Activated CD4-positive, alpha-beta memory T cell treated with anti-CD3 and anti-CD28 coated beads, Interleukin-2, amount 10 ng/mL, durations not matched to agents 7 days and 5 days (primary cell): Measurements from ENCODE around the gene AQR. TPM values are rescaled to one million over a fixed set of nuclear protein-coding genes. Genes with fewer than 3 reads are reported as not detected.

ENCODE experiments used
- CTCF ChIA-PET: fragments of 350-600 bp; sonication (Branson Sonifier 250); formaldehyde crosslinking; loops from one replicate; lab custom pipeline; 2021; ENCODE audit warnings: antibody characterized with exemption, inconsistent platforms; lab: Charles Lee
- POLR2A ChIA-PET: fragments of 350-600 bp; sonication (Branson Sonifier 250); formaldehyde crosslinking; loops from one replicate; lab custom pipeline; 2021; ENCODE audit warnings: antibody characterized with exemption; lab: Charles Lee
- DNase-seq: peaks from one replicate; pipeline ENCODE4 v3.0.0-alpha.2; 2020
- H3K27ac Mint-ChIP-seq: one replicate; pipeline ENCODE4 v1.8.0; 2021; ENCODE audit warnings: mild to moderate bottlenecking, mixed read lengths
- H3K27me3 Mint-ChIP-seq: one replicate; pipeline ENCODE4 v1.8.0; 2021; ENCODE audit warnings: mixed read lengths
- H3K36me3 Mint-ChIP-seq: one replicate; pipeline ENCODE4 v1.8.0; 2021; ENCODE audit warnings: low read depth, mixed read lengths
- H3K4me1 Mint-ChIP-seq: one replicate; pipeline ENCODE4 v1.8.0; 2021; ENCODE audit warnings: mixed read lengths
- H3K4me3 Mint-ChIP-seq: one replicate; pipeline ENCODE4 v1.8.0; 2021; ENCODE audit warnings: mild to moderate bottlenecking, mixed read lengths
- H3K9me3 Mint-ChIP-seq: one replicate; pipeline ENCODE4 v1.8.0; 2021; ENCODE audit warnings: mixed read lengths
- total RNA-seq, 2 experiments: library from RNA; stranded (reverse); gene quantifications; one replicate each; pipeline ENCODE4 v1.2.3, GENCODE V29; 2021

Gene AQR
- total RNA-seq, 2 experiments from 2014 or later, result 30.3 to 31.9 TPM

GRCh38 chr15:34900748-34901147, 68.8 kb downstream of the AQR start:
- no peak overlapping the region for H3K4me3 Mint-ChIP-seq
- no peak overlapping the region for H3K27ac Mint-ChIP-seq
- no peaks in the 10 kb centered on the region for H3K27me3 Mint-ChIP-seq
- CTCF ChIA-PET, result interaction anchor here (0.5 kb wide), 1 partner anchor 953 kb away, joined by 3 read pairs; no protein-coding TSS in a partner anchor
- no peaks in the 10 kb centered on the region for H3K9me3 Mint-ChIP-seq
- POLR2A ChIA-PET, result no interaction called here
- H3K36me3 Mint-ChIP-seq, result peaks cover 26% of the 10 kb centered on the region
- no peaks in the 10 kb centered on the region for H3K4me1 Mint-ChIP-seq
- no peak for DNase-seq

- DNase-seq, result no peak
- H3K27ac Mint-ChIP-seq, result no peak overlapping the region
- no peaks in the 10 kb centered on the region for H3K4me1 Mint-ChIP-seq
- H3K4me3 Mint-ChIP-seq, result no peak overlapping the region
- H3K27me3 Mint-ChIP-seq, result no peaks in the 10 kb centered on the region
- POLR2A ChIA-PET, result no interaction called here
- CTCF ChIA-PET, result no interaction called here
- H3K36me3 Mint-ChIP-seq, result peaks cover 58% of the 10 kb centered on the region
- peaks cover 20% of the 10 kb centered on the region for H3K9me3 Mint-ChIP-seq
Observed at GRCh38 chr15:34896183-34896582, 73.4 kb downstream of the AQR start.

GRCh38 chr15:34893967-34894366, 75.6 kb downstream of the AQR start:
- Mint-ChIP-seq H3K27ac (no peak overlapping the region), H3K36me3 (peaks cover 70% of the 10 kb centered on the region), H3K4me1 (no peaks in the 10 kb centered on the region), H3K4me3 (no peak overlapping the region), H3K9me3 (peaks cover 20% of the 10 kb centered on the region), H3K27me3 (no peaks in the 10 kb centered on the region)
- CTCF ChIA-PET, result no interaction called here
- POLR2A ChIA-PET, result no interaction called here
- DNase-seq, result no peak

GRCh38 chr15:34892963-34893591, 76.5 kb downstream of the AQR start:
- ChIA-PET POLR2A (no interaction called here), CTCF (interaction anchor here (0.7 kb wide), 1 partner anchor 913 kb away, joined by 5 read pairs; no protein-coding TSS in a partner anchor)
- Mint-ChIP-seq H3K27ac (no peak overlapping the region), H3K27me3 (no peaks in the 10 kb centered on the region), H3K9me3 (peaks cover 20% of the 10 kb centered on the region), H3K4me3 (no peak overlapping the region), H3K4me1 (no peaks in the 10 kb centered on the region), H3K36me3 (peaks cover 67% of the 10 kb centered on the region)
- no peak for DNase-seq

DNA sequence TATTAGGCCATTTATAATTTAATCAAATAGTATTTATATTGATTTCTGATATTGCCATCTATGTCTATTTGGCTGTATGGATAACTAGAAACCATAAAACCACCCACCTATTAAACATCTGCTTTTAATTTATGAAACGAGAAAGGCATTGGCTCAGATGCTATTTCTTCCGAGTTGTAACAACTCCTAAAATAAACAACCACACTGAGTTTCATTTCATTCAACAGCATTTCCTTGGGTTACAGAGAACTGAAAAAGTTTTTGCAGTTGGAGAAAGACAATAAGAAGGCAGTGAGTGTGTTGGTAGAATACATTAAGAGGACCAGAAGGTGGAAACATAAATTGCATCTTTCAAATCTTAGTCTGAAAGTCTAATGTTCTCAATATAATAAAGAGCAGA, 79.1 kb downstream of the AQR start:
- Mint-ChIP-seq H3K36me3 (peaks cover 63% of the 10 kb centered on the region), H3K4me3 (no peak overlapping the region), H3K4me1 (peaks cover 6% of the 10 kb centered on the region), H3K27ac (no peak overlapping the region), H3K27me3 (no peaks in the 10 kb centered on the region), H3K9me3 (peaks cover 20% of the 10 kb centered on the region)
- no peak for DNase-seq
- ChIA-PET CTCF (no interaction called here), POLR2A (no interaction called here)

- Mint-ChIP-seq H3K4me1 (peaks cover 6% of the 10 kb centered on the region), H3K27ac (no peak overlapping the region), H3K9me3 (peaks cover 20% of the 10 kb centered on the region), H3K27me3 (no peaks in the 10 kb centered on the region), H3K4me3 (no peak overlapping the region), H3K36me3 (peaks cover 63% of the 10 kb centered on the region)
- DNase-seq, result no peak
- POLR2A ChIA-PET, result no interaction called here
- CTCF ChIA-PET, result no interaction called here
Observed at GRCh38 chr15:34889476-34889875, 80.1 kb downstream of the AQR start.

GRCh38 chr15:34886134-34886533, 83.4 kb downstream of the AQR start:
- no peaks in the 10 kb centered on the region for H3K27me3 Mint-ChIP-seq
- DNase-seq, result no peak
- H3K27ac Mint-ChIP-seq, result no peak overlapping the region
- ChIA-PET CTCF (no interaction called here), POLR2A (no interaction called here)
- peaks cover 6% of the 10 kb centered on the region for H3K4me1 Mint-ChIP-seq
- H3K36me3 Mint-ChIP-seq, result peaks cover 56% of the 10 kb centered on the region
- no peaks in the 10 kb centered on the region for H3K9me3 Mint-ChIP-seq
- no peak overlapping the region for H3K4me3 Mint-ChIP-seq

- H3K4me3 Mint-ChIP-seq, result no peak overlapping the region
- ChIA-PET CTCF (no interaction called here), POLR2A (no interaction called here)
- DNase-seq, result no peak
- peaks cover 62% of the 10 kb centered on the region for H3K36me3 Mint-ChIP-seq
- H3K4me1 Mint-ChIP-seq, result peaks cover 6% of the 10 kb centered on the region
- H3K27ac Mint-ChIP-seq, result no peak overlapping the region
- no peaks in the 10 kb centered on the region for H3K27me3 Mint-ChIP-seq
- no peaks in the 10 kb centered on the region for H3K9me3 Mint-ChIP-seq
Observed at GRCh38 chr15:34883633-34884032, 85.9 kb downstream of the AQR start.

DNA sequence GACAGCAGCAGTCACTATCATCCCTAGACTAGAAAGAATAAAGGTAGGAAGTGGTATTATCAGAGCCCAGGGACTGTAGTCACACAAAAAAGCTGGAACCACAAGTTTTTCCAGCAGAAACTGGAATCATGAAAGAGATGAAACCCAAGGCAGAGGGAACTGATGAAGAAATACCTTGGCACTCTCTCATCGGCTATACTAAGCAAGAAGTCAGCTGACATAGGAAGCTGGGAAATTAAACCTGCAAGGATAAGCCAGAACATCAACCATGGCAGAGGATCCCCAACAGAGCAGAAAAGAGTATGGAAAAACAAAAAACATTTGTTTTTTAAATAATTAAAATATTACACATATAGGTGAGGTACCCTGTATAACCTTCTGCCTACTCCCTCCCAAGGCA, 86.5 kb downstream of the AQR start:
- peaks cover 65% of the 10 kb centered on the region for H3K36me3 Mint-ChIP-seq
- no peak for DNase-seq
- POLR2A ChIA-PET, result no interaction called here
- H3K27me3 Mint-ChIP-seq, result no peaks in the 10 kb centered on the region
- CTCF ChIA-PET, result no interaction called here
- no peak overlapping the region for H3K27ac Mint-ChIP-seq
- no peak overlapping the region for H3K4me3 Mint-ChIP-seq
- H3K4me1 Mint-ChIP-seq, result peaks cover 6% of the 10 kb centered on the region
- no peaks in the 10 kb centered on the region for H3K9me3 Mint-ChIP-seq

- H3K27ac Mint-ChIP-seq, result no peak overlapping the region
Observed at GRCh38 chr15:34879107-34879506, 90.4 kb downstream of the AQR start.

DNA sequence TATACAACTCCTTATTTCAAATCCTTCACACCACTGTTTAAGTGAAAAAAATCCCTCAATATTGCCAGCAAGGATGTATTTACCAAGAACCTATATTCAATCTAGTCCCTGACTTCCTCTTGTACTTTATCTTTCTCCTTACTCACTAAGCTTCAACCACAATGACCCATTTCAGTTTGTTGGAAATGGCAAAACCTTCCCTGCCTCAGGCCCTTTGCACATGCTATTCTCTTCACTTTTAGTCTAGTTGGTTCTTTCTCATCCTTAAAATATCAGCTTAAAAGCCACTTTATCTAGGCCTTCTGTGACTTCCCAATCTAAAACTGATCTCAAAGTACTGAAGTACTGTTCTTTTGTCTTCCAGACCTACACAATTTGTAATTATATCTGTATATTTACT, 92.9 kb downstream of the AQR start:
- CTCF ChIA-PET, result no interaction called here
- POLR2A ChIA-PET, result no interaction called here

More at GRCh38 chr15:34879107-34879506, 90.4 kb downstream of the AQR start:
- no peaks in the 10 kb centered on the region for H3K9me3 Mint-ChIP-seq
- no peaks in the 10 kb centered on the region for H3K4me1 Mint-ChIP-seq
- H3K27me3 Mint-ChIP-seq, result no peaks in the 10 kb centered on the region
- H3K4me3 Mint-ChIP-seq, result no peak overlapping the region
- no peak for DNase-seq
- CTCF ChIA-PET, result no interaction called here
- H3K36me3 Mint-ChIP-seq, result peaks cover 59% of the 10 kb centered on the region
- POLR2A ChIA-PET, result no interaction called here

DNA sequence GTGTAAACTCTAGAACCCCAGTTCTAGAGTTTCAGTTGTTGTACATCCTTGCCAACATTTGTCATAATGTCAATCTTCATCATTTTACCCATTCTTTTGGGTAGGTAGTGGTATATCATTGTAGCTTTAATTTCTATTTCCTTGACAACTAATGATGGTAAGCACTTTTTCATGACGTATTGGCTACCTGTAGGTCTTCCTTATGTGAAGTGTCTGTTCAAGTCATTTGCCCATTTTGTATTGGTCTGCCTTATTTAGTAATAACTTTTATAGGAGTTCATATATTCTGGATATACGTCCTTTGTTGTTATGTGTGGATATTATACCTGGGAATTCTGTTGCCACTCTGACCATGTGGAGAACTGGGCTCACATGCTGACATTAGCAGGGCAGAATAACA, 100.4 kb downstream of the AQR start:
- Mint-ChIP-seq H3K36me3 (peaks cover 68% of the 10 kb centered on the region), H3K4me3 (no peak overlapping the region), H3K4me1 (no peaks in the 10 kb centered on the region), H3K27ac (no peak overlapping the region), H3K9me3 (peaks cover 2% of the 10 kb centered on the region), H3K27me3 (no peaks in the 10 kb centered on the region)
- DNase-seq, result no peak
- CTCF ChIA-PET, result no interaction called here
- POLR2A ChIA-PET, result no interaction called here

More for the DNA sequence above, 92.9 kb downstream of the AQR start:
- Mint-ChIP-seq H3K27ac (no peak overlapping the region), H3K4me3 (no peak overlapping the region), H3K9me3 (no peaks in the 10 kb centered on the region), H3K4me1 (no peaks in the 10 kb centered on the region), H3K27me3 (no peaks in the 10 kb centered on the region), H3K36me3 (peaks cover 61% of the 10 kb centered on the region)
- no peak for DNase-seq

DNA sequence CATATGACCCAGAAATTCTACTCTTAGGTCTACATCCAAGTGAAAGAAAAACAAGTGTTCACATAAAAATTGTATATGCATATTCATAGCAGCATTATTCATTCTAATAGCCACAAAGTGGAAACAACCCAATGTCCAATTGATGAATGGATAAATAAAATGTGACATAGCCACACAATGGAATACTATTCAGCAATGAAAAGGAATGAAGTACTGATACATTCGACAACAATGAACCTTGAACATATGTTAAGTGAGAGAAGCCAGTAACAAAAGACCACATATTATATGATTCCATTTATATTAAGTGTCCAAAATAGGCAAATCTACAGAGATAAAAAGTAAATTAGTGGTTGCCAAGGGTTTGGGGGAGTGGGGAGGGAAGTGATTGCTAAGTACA, 104.0 kb downstream of the AQR start:
- POLR2A ChIA-PET, result no interaction called here
- no peaks in the 10 kb centered on the region for H3K27me3 Mint-ChIP-seq
- no peak overlapping the region for H3K27ac Mint-ChIP-seq
- H3K4me3 Mint-ChIP-seq, result no peak overlapping the region
- H3K36me3 Mint-ChIP-seq, result peaks cover 50% of the 10 kb centered on the region
- no peak for DNase-seq
- H3K4me1 Mint-ChIP-seq, result no peaks in the 10 kb centered on the region
- CTCF ChIA-PET, result no interaction called here
- H3K9me3 Mint-ChIP-seq, result peaks cover 2% of the 10 kb centered on the region

DNA sequence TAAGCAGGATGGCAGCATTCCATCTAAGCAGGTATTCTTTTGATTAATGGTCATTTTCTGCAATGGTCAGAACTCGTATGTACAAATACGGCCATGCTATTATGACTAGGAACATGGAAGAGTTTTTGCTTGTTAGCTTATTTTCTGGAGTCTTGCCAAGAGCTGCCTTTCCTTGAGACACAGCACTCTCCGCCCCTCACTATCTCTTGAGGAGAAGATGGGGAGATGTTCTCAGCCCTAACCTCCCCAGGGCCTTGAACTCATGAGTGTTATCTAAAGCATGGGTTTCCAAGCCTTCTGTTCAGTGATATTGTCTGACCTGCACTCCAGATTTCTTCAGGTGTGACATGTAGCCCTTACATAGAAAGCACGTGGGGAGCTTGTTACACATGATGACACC, 108.3 kb downstream of the AQR start:
- POLR2A ChIA-PET, result no interaction called here
- Mint-ChIP-seq H3K4me1 (no peaks in the 10 kb centered on the region), H3K9me3 (no peaks in the 10 kb centered on the region), H3K4me3 (no peak overlapping the region), H3K27ac (no peak overlapping the region), H3K27me3 (no peaks in the 10 kb centered on the region), H3K36me3 (peaks cover 45% of the 10 kb centered on the region)
- CTCF ChIA-PET, result no interaction called here
- DNase-seq, result no peak
